GM12891 (cell line): Measurements from ENCODE around the gene NPAS1.

Source experiments
- POLR2A ChIP-seq: IDR thresholded peaks from 2 replicates; pipeline ENCODE4 v1.6.1; 2011; ENCODE audit warnings: low read depth, low read length, control low read depth
- POLR2AphosphoS5 ChIP-seq: IDR thresholded peaks from 2 replicates; pipeline ENCODE4 v1.6.1; 2011; ENCODE audit warnings: low read depth, low read length, control low read depth
- TAF1 ChIP-seq: IDR thresholded peaks from 2 replicates; pipeline ENCODE4 v1.6.1; 2011; ENCODE audit warnings: low read depth, low read length, control low read depth

GRCh38 chr19:47005873-47006272, 13.8 kb upstream of the NPAS1 start:
- TF ChIP-seq TAF1 (no peak), POLR2A (no peak), POLR2AphosphoS5 (no peak)
